DMS114 treated with DMSO at 0.1 percent for 48 hours (cell line): ENCODE results near the gene CSF2RB.

Experiments
- DNase-seq: peaks from one replicate; lab custom pipeline; 2025; ENCODE audit not compliant: unreplicated experiment; lab: John Stamatoyannopoulos, UW

The CSF2RB gene

GRCh38 chr22:36913427-36914389, at the start of gene CSF2RB:
CSF2RB (plus strand) TSS chr22:36913628; CDS start chr22:36922208, 8,580 bp downstream.
- DNase-seq: no peak

- no peak for DNase-seq
Measured at GRCh38 chr22:36863979-36864378, 49.4 kb upstream of the CSF2RB start.

GRCh38 chr22:36864454-36865215, 48.8 kb upstream of the CSF2RB start:
- DNase-seq: no peak

- no peak for DNase-seq
Measured at GRCh38 chr22:36865346-36865745, 48.1 kb upstream of the CSF2RB start.

GRCh38 chr22:36867695-36868094, 45.7 kb upstream of the CSF2RB start:
- no peak for DNase-seq

GRCh38 chr22:36868546-36869181, 44.8 kb upstream of the CSF2RB start:
- DNase-seq: no peak

GRCh38 chr22:36870250-36870649, 43.2 kb upstream of the CSF2RB start:
- no peak for DNase-seq

- no peak for DNase-seq
Measured at GRCh38 chr22:36871669-36872081, 41.8 kb upstream of the CSF2RB start.

GRCh38 chr22:36872084-36872483, 41.3 kb upstream of the CSF2RB start:
- DNase-seq: no peak

GRCh38 chr22:36872866-36873498, 40.4 kb upstream of the CSF2RB start:
- DNase-seq: no peak

- peak; percentile 33 for DNase-seq
Measured at GRCh38 chr22:36873614-36874308, 39.7 kb upstream of the CSF2RB start.

GRCh38 chr22:36874309-36874696, 39.1 kb upstream of the CSF2RB start:
- no peak for DNase-seq

- DNase-seq: no peak
Measured at GRCh38 chr22:36874736-36875135, 38.7 kb upstream of the CSF2RB start.

GRCh38 chr22:36875741-36876140, 37.7 kb upstream of the CSF2RB start:
- no peak for DNase-seq

- DNase-seq: no peak
Measured at GRCh38 chr22:36879775-36880174, 33.7 kb upstream of the CSF2RB start.

GRCh38 chr22:36881504-36882245, 31.8 kb upstream of the CSF2RB start:
- no peak for DNase-seq

GRCh38 chr22:36884349-36885158, 28.9 kb upstream of the CSF2RB start:
- no peak for DNase-seq

GRCh38 chr22:36885474-36885873, 28.0 kb upstream of the CSF2RB start:
- DNase-seq: no peak

GRCh38 chr22:36886016-36886415, 27.4 kb upstream of the CSF2RB start:
- no peak for DNase-seq
